GM19468 (cell line): ENCODE data around the gene KCNQ4.

Experiments
- ATAC-seq: cut with Tn5 transposase; IDR thresholded peaks from one replicate; pipeline ENCODE4 v1.9.1; 2021; ENCODE audit warnings: mild to moderate bottlenecking, moderate library complexity, moderate number of reproducible peaks; ENCODE audit not compliant: unreplicated experiment; ENCODE audit errors: extremely low read depth

The KCNQ4 gene

GRCh38 chr1:40783001-40783905 is at the start of gene KCNQ4:
KCNQ4 (plus strand) TSS chr1:40783787; CDS start chr1:40784094, 307 bp downstream.
- no peak for ATAC-seq

GRCh38 chr1:40734882-40735628 is 48.5 kb upstream of the KCNQ4 start:
- ATAC-seq: no peak

GRCh38 chr1:40736085-40736531 is 47.5 kb upstream of the KCNQ4 start:
- no peak for ATAC-seq

- ATAC-seq: no peak
Observed at GRCh38 chr1:40738831-40739230, 44.8 kb upstream of the KCNQ4 start.

- ATAC-seq: no peak
Observed at GRCh38 chr1:40739455-40740008, 44.1 kb upstream of the KCNQ4 start.

- ATAC-seq: no peak
Observed at GRCh38 chr1:40740039-40740996, 43.3 kb upstream of the KCNQ4 start.

GRCh38 chr1:40740997-40741736 is 42.4 kb upstream of the KCNQ4 start:
- no peak for ATAC-seq

GRCh38 chr1:40742363-40743061 is 41.1 kb upstream of the KCNQ4 start:
- no peak for ATAC-seq

- no peak for ATAC-seq
Observed at GRCh38 chr1:40743452-40743851, 40.1 kb upstream of the KCNQ4 start.

- no peak for ATAC-seq
Observed at GRCh38 chr1:40743860-40744259, 39.7 kb upstream of the KCNQ4 start.

- ATAC-seq: no peak
Observed at GRCh38 chr1:40745176-40745575, 38.4 kb upstream of the KCNQ4 start.

GRCh38 chr1:40746344-40747090 is 37.1 kb upstream of the KCNQ4 start:
- no peak for ATAC-seq

- ATAC-seq: no peak
Observed at GRCh38 chr1:40748841-40749718, 34.5 kb upstream of the KCNQ4 start.

- no peak for ATAC-seq
Observed at GRCh38 chr1:40749817-40750216, 33.8 kb upstream of the KCNQ4 start.

- no peak for ATAC-seq
Observed at GRCh38 chr1:40750451-40750908, 33.1 kb upstream of the KCNQ4 start.

- ATAC-seq: no peak
Observed at GRCh38 chr1:40751802-40752201, 31.8 kb upstream of the KCNQ4 start.
